Liver (tissue), 9 donors: Measurements from ENCODE around the gene CBR4. TPM values are rescaled to one million over a fixed set of nuclear protein-coding genes. Genes with fewer than 3 reads are reported as not detected.

Experiments used
- DNase-seq: peaks from one replicate; pipeline ENCODE4 v3.0.0-alpha.2; 2017; ENCODE audit warnings: low spot score
- H3K27ac ChIP-seq, 2 donors: one replicate each; pipeline ENCODE4 v1.7.0; 2013; ENCODE audit warnings: inconsistent platforms in 2 of 2, low read length in 2 of 2, control low read depth in 1 of 2, low read depth in 1 of 2, mild to moderate bottlenecking in 1 of 2
- H3K27me3 ChIP-seq, 4 donors: one replicate each; pipeline versions ENCODE4 v1.6.1 to v1.7.0; 2013; ENCODE audit warnings: low read length in 3 of 4, inconsistent platforms in 1 of 4, mild to moderate bottlenecking in 1 of 4, moderate library complexity in 1 of 4; ENCODE audit not compliant: control insufficient read depth in 4 of 4, insufficient read depth in 4 of 4
- H3K36me3 ChIP-seq, 4 donors: one replicate each; pipeline versions ENCODE4 v1.6.1 to v1.7.0; 2013; ENCODE audit warnings: low read length in 3 of 4, mild to moderate bottlenecking in 3 of 4, low read depth in 1 of 4, moderate library complexity in 1 of 4; ENCODE audit not compliant: control insufficient read depth in 4 of 4, insufficient read depth in 3 of 4
- H3K4me1 ChIP-seq, 4 donors: one replicate each; pipeline versions ENCODE4 v1.6.1 to v1.7.0; 2013; ENCODE audit warnings: low read length in 3 of 4, mild to moderate bottlenecking in 3 of 4, moderate library complexity in 1 of 4; ENCODE audit not compliant: control insufficient read depth in 4 of 4, insufficient read depth in 4 of 4
- H3K4me3 ChIP-seq, 3 donors: one replicate each; pipeline versions ENCODE4 v1.6.1 to v1.7.0; 2013; ENCODE audit warnings: low read length in 3 of 3, control low read depth in 1 of 3, low read depth in 1 of 3, mild to moderate bottlenecking in 1 of 3
- H3K9ac ChIP-seq, 2 donors: one replicate each; pipeline ENCODE4 v1.7.0; 2013; ENCODE audit warnings: low read length in 2 of 2, mild to moderate bottlenecking in 2 of 2, moderate library complexity in 2 of 2, control low read depth in 1 of 2, low read depth in 1 of 2
- H3K9me3 ChIP-seq, 4 donors: one replicate each; pipeline versions ENCODE4 v1.6.1 to v1.7.0; 2013; ENCODE audit warnings: low read length in 3 of 4; ENCODE audit not compliant: control insufficient read depth in 4 of 4
- ATF3 ChIP-seq: IDR thresholded peaks from 2 replicates; pipeline ENCODE4 v1.6.1; 2016; ENCODE audit warnings: antibody characterized with exemption
- CTCF ChIP-seq: fragments of 150-350 bp; IDR thresholded peaks from 2 replicates; pipeline ENCODE4 v1.5.1; 2017; ENCODE audit warnings: improper control_type of control experiment, low read depth, low read length; ENCODE audit not compliant: missing input control
- EGR1 ChIP-seq, 2 donors: IDR thresholded peaks; 2 replicates each; pipeline ENCODE4 v1.6.1; 2016 to 2018; ENCODE audit warnings: antibody characterized with exemption in 2 of 2, low read depth in 2 of 2
- FOXA1 ChIP-seq: IDR thresholded peaks from 2 replicates; pipeline ENCODE4 v1.6.1; 2016; ENCODE audit warnings: antibody characterized with exemption
- FOXA2 ChIP-seq: IDR thresholded peaks from 2 replicates; pipeline ENCODE4 v1.6.1; 2016; ENCODE audit warnings: antibody characterized with exemption
- GABPA ChIP-seq, 2 donors: IDR thresholded peaks in 1 of 2; conservative IDR thresholded peaks in 1 of 2; 2 replicates each; pipeline ENCODE4 v1.6.1; 2016; ENCODE audit warnings: antibody characterized with exemption in 2 of 2, mild to moderate bottlenecking in 1 of 2, moderate library complexity in 1 of 2
- HNF4A ChIP-seq, 2 donors: conservative IDR thresholded peaks; 2 replicates each; pipeline ENCODE4 v1.6.1; 2016; ENCODE audit warnings: antibody characterized with exemption in 2 of 2, mild to moderate bottlenecking in 2 of 2
- HNF4G ChIP-seq: IDR thresholded peaks from 2 replicates; pipeline ENCODE4 v1.6.1; 2016; ENCODE audit warnings: antibody characterized with exemption
- JUND ChIP-seq, 2 donors: IDR thresholded peaks; 2 replicates each; pipeline ENCODE4 v1.6.1; 2016; ENCODE audit warnings: antibody characterized with exemption in 2 of 2
- MAX ChIP-seq: IDR thresholded peaks from 2 replicates; pipeline ENCODE4 v1.6.1; 2016; ENCODE audit warnings: antibody characterized with exemption
- NR2F2 ChIP-seq: IDR thresholded peaks from 2 replicates; pipeline ENCODE4 v1.6.1; 2016; ENCODE audit warnings: antibody characterized with exemption
- RAD21 ChIP-seq, 2 donors: IDR thresholded peaks; 2 replicates each; pipeline ENCODE4 v1.6.1; 2016; ENCODE audit warnings: antibody characterized with exemption in 2 of 2, mild to moderate bottlenecking in 2 of 2
- REST ChIP-seq: IDR thresholded peaks from 2 replicates; pipeline ENCODE4 v1.6.1; 2016; ENCODE audit warnings: antibody characterized with exemption, mild to moderate bottlenecking
- RXRA ChIP-seq, 2 donors: IDR thresholded peaks; 2 replicates each; pipeline ENCODE4 v1.6.1; 2017 to 2018; ENCODE audit warnings: antibody characterized with exemption in 2 of 2, mild to moderate bottlenecking in 1 of 2
- SP1 ChIP-seq: IDR thresholded peaks from 2 replicates; pipeline ENCODE4 v1.6.1; 2018; ENCODE audit warnings: antibody characterized with exemption, mild to moderate bottlenecking
- TAF1 ChIP-seq: conservative IDR thresholded peaks from 2 replicates; pipeline ENCODE4 v1.6.1; 2016; ENCODE audit warnings: antibody characterized with exemption, mild to moderate bottlenecking
- YY1 ChIP-seq: IDR thresholded peaks from 2 replicates; pipeline ENCODE4 v1.6.1; 2016; ENCODE audit warnings: antibody characterized with exemption, mild to moderate bottlenecking
- ZBTB33 ChIP-seq: IDR thresholded peaks from 2 replicates; pipeline ENCODE4 v1.6.1; 2016; ENCODE audit warnings: antibody characterized with exemption
- WGBS: extraction: QIAGEN DNeasy Blood & Tissue Kit; methylation state at CpG from one replicate; pipeline ENCODE4 v1.1.7; 2013; 5-methylcytosine and 5-hydroxymethylcytosine counted together
- polyA plus RNA-seq, 2 donors: library from polyadenylated mRNA; stranded (reverse) in 1 of 2; unstranded in 1 of 2; fragments of 200-250 nt in 1 of 2; fragments of >200 nt in 1 of 2; fragmentation: Nextera tagmentation in 1 of 2; extraction: Ambion mirVana in 1 of 2; gene quantifications; one replicate each; pipeline versions ENCODE4 v1.2.1 to v1.2.3, GENCODE V29; 2013 to 2015
- total RNA-seq, 2 donors: library from RNA; depleted of rRNA; stranded (reverse); fragments of >200 nt; gene quantifications; one replicate each; pipeline ENCODE4 v1.2.3, GENCODE V29; 2014
- donor health status: healthy.
- donor health status: healthy.
- donor health status: healthy.
- donor health status: healthy.
- donor health status: healthy.

Gene CBR4
- total and polyA plus RNA-seq, 4 donors, result 9.4 to 32.8 (median 22.6) TPM

GRCh38 chr4:169050284-169050683 is 40.2 kb upstream of the CBR4 start:
- no peaks in the 10 kb centered on the region for H3K27me3 ChIP-seq
- WGBS, result 82% methylated on average over 7 of the region's 7 CpGs
- H3K9ac ChIP-seq, result no peak overlapping the region
- peaks cover 2 to 11% (median 6%) of the 10 kb centered on the region in 4 donors for H3K4me1 ChIP-seq
- H3K36me3 ChIP-seq, result no peaks in the 10 kb centered on the region
- no peaks in the 10 kb centered on the region for H3K9me3 ChIP-seq
- no peak overlapping the region for H3K4me3 ChIP-seq
- H3K27ac ChIP-seq, result no peak overlapping the region
- DNase-seq, result no peak
- TF ChIP-seq NR2F2, result peak; percentile 81
- no peak for TF ChIP-seq EGR1 (IDR thresholded peaks at IDR 0.05; ENCODE audit: low read depth in 2 of 2)
- no peak for TF ChIP-seq HNF4A (conservative IDR thresholded peaks at IDR 0.05)
- TF ChIP-seq ATF3, result no peak
- TF ChIP-seq SP1, result peak; percentile 36
- TF ChIP-seq HNF4G, result no peak
- no peak for TF ChIP-seq CTCF
- no peak for TF ChIP-seq FOXA1
- TF ChIP-seq YY1, result no peak
- TF ChIP-seq MAX, result no peak
- TF ChIP-seq JUND (IDR thresholded peaks at IDR 0.05), result no peak
- no peak for TF ChIP-seq ZBTB33
- peak; percentile 10 to 15 for TF ChIP-seq RAD21 (IDR thresholded peaks at IDR 0.05)
- no peak for TF ChIP-seq RXRA (IDR thresholded peaks at IDR 0.05)
- TF ChIP-seq FOXA2, result no peak
- no peak for TF ChIP-seq GABPA (IDR thresholded peaks at IDR 0.05 in 1 of 2, conservative IDR thresholded peaks at IDR 0.05 in 1 of 2)
- TF ChIP-seq REST, result no peak
- no peak for TF ChIP-seq TAF1
